GM10248 (cell line): ENCODE results near the gene CFAP46.

Experiments
- CTCF ChIA-PET: fragments of 300-600 bp; sonication (Branson Sonifier 250); formaldehyde crosslinking; extraction: SDS; loops from one replicate; lab custom pipeline; 2021; ENCODE audit warnings: antibody characterized with exemption; lab: Yijun Ruan, JAX
- POLR2A ChIA-PET: fragments of 350-650 bp; sonication (Branson Sonifier 250); formaldehyde crosslinking; extraction: SDS; loops from one replicate; lab custom pipeline; 2020; ENCODE audit warnings: antibody characterized with exemption; lab: Yijun Ruan, JAX
- DNase-seq: peaks from one replicate; pipeline ENCODE4 v3.0.0; 2012; ENCODE audit errors: extremely low spot score
- CTCF ChIP-seq: IDR thresholded peaks from 2 replicates; pipeline ENCODE4 v1.5.1; 2012; ENCODE audit warnings: mild to moderate bottlenecking, low read depth; ENCODE audit errors: extremely low read depth, missing control alignments, control extremely low read depth

The CFAP46 gene

GRCh38 chr10:132953428-132953827 is 11.1 kb upstream of the CFAP46 start:
- ChIA-PET POLR2A (no interaction called here), CTCF (no interaction called here)
- TF ChIP-seq CTCF: no peak
- no peak for DNase-seq

DNA sequence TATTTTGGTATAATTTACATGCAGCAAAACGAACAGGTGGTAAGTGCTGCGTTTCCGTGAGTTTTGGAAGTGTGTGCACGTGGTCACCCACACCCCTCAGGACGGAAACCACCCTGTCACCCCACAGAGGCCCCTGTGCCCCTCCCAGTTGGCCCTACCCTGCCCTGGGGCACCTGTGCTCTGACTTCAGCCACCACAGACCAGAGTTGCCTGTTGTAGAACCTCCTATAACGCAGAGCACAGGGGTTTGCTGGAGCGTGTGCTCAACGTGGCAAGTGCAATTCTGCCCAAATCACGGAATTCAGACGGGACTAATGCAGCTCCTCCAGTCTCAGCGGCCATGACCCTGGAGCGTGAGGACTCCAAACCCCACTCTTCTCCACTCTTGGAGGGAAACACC is 9.6 kb upstream of the CFAP46 start:
- TF ChIP-seq CTCF: no peak
- ChIA-PET CTCF (no interaction called here), POLR2A (no interaction called here)
- DNase-seq: no peak

- DNase-seq: no peak
- ChIA-PET POLR2A (no interaction called here), CTCF (interaction anchor here (1.1 to 1.4 kb wide), 2 partner anchors 8 to 14 kb away, joined by 3 to 4 read pairs; no protein-coding TSS in a partner anchor)
These were observed 6.0 kb upstream of the CFAP46 start for GRCh38 chr10:132948351-132948750.

DNA sequence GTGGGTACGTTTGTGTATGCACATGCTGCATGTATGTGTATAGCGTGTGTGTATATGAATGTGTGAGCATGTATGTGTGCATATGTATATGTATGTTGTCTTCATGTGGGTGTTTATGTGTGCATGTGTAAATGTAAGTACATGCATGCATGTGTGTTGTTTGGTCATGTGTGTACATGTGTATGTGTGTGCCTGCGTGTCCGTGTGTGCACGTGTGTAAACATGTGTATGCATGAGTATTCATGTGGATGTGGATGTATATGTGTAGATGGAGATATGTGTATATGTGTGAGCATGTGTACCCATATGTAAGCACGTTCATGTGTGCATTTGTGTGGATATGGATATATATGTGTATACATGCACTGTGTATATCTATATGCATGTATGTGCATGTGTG is 5.5 kb upstream of the CFAP46 start:
- CTCF ChIA-PET: interaction anchor here (1.4 kb wide), 1 partner anchor 8 kb away, joined by 4 read pairs; no protein-coding TSS in a partner anchor
- no peak for TF ChIP-seq CTCF
- POLR2A ChIA-PET: no interaction called here
- DNase-seq: no peak

More at GRCh38 chr10:132948351-132948750, 6.0 kb upstream of the CFAP46 start:
- TF ChIP-seq CTCF: no peak

DNA sequence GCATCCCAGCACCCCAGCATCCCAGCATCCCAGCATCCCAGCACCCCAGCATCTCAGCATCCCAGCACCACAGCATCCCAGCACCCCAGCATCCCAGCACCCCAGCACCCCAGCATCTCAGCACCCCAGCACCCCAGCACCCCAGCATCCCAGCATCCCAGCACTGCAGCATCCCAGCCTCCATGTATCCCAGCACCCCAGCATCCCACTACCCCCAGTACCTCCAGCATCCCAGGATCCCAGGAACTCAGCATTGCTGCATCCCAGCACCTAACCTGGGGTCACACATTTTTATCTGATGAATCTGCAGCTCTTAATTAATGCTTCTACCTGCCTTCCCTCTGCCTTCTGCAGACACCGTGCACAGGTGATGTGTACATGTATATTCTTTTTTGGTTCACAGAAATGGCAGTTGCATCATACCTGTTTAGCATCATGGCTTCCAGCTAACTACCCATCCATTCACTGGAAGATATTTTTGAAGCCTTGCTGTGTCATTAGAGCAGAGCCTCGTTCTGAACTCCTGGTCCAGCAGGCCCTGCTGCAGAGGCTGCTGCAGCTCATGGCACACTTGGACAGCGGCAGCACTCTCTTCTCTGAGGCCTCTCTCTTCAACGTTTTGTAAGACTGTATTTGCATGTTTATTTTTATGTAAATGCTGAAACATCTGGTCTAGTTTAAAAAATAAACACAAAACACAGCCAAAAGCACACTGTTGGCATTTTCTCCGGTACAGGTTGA is 4.6 kb upstream of the CFAP46 start:
- CTCF ChIA-PET: no interaction called here
- no peak for TF ChIP-seq CTCF

GRCh38 chr10:132946311-132946710 is 3.9 kb upstream of the CFAP46 start:
- no peak for TF ChIP-seq CTCF
- CTCF ChIA-PET: no interaction called here
- POLR2A ChIA-PET: no interaction called here
- DNase-seq: no peak

More for the DNA sequence above, 4.6 kb upstream of the CFAP46 start:
- DNase-seq: no peak
- POLR2A ChIA-PET: no interaction called here
